Stimulated activated CD8-positive, alpha-beta memory T cell treated with anti-CD3 and anti-CD28 coated beads, Interleukin-12 subunit alpha, Interleukin-12 subunit beta, amount 100 ng/mL, for 24 hours (primary cell): ENCODE data around the gene MAPK12.

ENCODE experiments used
- DNase-seq: peaks from one replicate; pipeline ENCODE4 v3.0.0-alpha.2; 2020; ENCODE audit errors: extremely low read depth

Gene MAPK12

GRCh38 chr22:50268655-50269113 is 7.2 kb upstream of the MAPK12 start:
- DNase-seq: no peak

DNA sequence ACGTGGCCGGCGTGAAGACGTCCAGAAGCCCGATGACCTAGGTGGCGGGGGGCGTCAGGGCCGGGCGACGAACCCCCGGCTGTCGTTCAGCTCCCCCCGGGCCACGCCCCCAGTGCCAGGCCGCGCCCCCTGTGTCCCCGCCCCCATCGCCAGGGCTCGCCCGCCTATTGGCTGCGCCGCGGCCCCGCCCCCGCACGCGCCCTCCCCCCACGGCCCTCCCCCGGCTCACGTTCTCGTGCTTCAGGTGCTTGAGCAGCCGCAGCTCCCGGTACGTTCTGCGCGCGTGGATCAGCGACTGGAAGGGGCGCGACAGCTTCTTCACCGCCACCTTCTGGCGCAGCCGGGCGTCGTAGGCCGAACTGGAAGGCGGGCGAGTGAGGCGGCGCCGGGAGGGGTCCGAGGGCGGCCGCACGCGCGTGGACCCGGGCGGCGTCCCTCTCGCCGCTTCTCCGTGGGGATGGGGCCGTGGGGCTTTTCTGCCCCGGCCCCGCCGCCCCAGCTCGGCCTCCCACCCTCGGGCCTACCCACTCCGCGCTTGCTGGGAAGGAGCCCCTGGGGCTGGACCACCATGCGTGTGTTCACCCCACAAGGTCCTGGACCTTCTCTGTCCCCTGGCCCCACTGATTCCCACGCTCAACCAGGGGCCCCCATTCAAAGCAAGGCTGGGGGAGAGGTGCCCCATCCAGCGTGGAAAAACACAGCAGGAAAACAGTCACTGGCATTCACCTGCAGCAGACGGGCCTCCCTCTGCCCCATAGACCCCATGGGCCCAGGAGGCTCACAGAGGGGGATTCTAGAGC is 6.3 kb upstream of the MAPK12 start:
- no peak for DNase-seq

DNA sequence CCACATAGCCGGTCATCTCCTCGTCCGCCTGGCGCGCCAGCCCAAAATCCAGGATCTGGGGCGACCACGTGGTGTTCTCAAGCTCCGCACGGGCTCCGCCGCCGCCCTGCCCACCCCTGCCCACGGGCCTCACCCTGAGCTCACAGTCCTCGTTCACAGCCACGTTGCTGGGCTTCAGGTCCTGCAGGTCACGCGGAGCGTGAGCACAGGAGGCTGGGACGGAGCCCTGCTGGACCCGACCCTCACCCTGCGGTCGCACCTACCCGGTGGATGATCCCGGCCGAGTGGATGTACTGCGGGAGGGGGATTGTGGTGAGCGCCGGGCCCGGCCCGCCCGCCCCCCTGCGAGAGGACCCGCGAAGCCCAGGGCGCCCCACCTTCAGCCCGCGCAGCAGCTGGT is 5.5 kb upstream of the MAPK12 start:
- DNase-seq: no peak

DNA sequence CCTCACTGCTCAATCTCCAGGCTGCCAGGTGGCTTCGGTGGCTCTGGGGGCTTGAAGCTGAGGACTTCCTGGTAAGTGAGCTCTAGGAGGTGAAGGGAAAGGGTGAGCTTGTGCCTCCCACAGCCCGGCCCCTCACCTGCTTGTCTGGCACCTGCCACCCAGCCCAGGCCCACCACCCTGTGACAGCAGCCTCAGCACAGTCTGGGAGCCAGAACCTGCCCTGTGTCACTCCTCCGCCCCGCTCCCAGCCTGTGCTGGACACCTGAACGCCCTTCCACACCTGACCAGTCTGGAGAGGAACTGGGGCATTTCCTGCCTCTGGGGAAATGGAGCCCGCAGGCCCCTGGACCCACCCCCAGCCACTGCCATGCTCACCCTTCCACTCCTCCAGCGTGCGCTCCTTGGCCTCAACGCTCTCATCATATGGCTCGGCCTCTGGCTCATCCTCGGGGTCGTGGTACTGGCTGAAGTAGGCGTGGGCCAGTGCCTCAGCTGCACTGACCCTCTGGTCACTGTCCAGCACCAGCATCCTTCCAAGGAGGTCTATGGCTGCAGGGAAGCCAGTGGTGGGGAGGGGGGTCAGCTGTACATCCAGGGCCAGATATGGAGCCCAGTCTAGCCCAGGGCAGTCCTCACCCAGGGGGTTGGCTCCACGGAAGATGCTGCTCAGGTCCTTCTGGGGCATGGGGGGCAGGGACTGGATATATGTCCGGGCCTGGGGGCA is 3.6 kb upstream of the MAPK12 start:
- no peak for DNase-seq

DNA sequence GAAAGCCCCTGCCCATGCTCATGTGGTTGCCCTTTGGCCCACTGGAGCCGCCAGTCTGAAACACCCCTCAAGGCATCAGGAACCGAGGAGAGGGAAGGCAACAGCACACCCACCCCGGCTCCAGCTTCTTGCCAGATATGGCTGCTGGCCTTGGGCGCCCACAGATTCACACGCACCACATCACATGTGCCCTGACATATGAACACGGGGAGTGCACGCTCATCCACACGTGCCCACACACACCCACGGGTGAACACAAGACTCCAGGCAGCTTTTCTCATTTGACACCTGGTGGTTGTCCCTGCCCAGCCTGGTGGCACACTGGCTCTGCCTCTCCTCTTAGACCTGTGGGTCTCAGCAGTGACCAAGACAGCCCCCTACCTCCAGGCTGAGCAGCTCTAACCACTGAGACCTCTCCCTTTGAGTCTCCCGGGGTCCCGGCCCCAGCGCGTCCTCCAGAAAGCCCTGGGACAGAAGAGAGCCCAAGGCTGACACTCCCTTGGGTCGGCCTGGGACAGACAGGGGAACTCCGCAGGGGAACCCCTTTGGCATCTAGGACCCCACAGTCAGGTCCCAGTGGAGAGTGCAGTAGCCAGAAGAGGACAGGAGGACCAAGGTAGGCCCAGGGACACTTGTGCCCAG is 2.7 kb upstream of the MAPK12 start:
- no peak for DNase-seq

- no peak for DNase-seq
Observed at GRCh38 chr22:50262973-50263617, 1.6 kb upstream of the MAPK12 start.

- DNase-seq: no peak
Observed at GRCh38 chr22:50262460-50262911, 1.0 kb upstream of the MAPK12 start.

DNA sequence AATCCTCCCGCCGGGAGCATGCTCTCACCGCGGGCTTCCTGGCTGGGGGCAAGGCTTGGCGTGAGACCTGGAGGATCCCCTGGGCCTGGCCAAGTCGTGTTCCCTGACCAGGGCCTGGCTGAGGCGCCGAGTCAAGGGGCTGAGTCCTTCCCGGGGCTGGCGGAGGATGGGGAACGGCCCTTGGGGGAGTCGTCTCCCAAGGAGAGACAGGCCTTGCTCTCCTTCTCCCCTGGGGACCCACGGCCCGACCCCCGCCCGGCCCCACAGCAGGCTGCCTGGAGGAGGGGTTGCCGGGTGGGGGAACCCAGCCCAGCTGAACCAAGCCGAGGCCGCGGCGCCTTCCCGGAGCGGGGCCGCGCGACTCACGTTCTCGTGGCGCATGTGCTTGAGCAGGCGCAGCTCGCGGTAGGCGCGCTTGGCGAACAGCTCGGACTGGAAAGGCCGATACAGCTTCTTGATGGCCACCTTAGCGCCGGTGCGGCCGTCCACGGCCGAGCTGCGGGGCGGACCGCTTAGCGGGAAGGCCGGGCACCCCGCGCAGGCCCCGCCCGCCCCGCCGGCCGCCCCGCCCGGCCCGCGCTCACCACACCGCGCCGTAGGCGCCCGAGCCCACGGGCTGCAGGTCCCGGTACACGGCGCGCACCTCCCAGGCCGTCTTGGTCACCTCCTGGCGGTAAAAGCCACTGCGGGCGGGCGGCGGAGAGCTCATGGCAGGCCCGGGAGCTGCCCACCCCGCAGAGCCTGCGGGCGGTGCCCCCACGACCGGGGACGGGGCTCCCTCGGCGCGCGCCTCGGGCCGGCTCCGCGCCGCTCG is 475 bp downstream of the MAPK12 start:
- DNase-seq: no peak

- DNase-seq: no peak
Observed at GRCh38 chr22:50260434-50260800, 1.1 kb downstream of the MAPK12 start.

DNA sequence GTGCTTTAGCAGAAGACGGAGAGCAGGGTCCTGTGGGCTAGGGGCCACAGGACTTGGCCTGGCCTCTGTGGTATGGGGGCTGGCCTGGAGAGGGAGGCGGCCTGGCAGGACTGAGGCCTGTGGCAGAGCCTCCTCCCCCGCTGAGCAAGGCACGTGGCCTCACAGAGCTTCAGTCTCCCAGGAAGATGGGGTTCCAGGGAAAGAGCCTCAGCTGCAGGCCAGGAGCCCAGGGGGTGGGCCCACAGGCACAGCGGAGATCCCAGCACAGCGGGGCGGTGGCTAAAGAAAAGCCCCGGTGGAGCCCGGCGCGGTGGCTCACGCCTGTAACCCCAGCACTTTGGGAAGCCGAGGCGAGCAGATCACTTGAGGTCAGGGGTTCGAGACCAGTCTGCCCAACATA is 2.2 kb downstream of the MAPK12 start:
- DNase-seq: no peak

DNA sequence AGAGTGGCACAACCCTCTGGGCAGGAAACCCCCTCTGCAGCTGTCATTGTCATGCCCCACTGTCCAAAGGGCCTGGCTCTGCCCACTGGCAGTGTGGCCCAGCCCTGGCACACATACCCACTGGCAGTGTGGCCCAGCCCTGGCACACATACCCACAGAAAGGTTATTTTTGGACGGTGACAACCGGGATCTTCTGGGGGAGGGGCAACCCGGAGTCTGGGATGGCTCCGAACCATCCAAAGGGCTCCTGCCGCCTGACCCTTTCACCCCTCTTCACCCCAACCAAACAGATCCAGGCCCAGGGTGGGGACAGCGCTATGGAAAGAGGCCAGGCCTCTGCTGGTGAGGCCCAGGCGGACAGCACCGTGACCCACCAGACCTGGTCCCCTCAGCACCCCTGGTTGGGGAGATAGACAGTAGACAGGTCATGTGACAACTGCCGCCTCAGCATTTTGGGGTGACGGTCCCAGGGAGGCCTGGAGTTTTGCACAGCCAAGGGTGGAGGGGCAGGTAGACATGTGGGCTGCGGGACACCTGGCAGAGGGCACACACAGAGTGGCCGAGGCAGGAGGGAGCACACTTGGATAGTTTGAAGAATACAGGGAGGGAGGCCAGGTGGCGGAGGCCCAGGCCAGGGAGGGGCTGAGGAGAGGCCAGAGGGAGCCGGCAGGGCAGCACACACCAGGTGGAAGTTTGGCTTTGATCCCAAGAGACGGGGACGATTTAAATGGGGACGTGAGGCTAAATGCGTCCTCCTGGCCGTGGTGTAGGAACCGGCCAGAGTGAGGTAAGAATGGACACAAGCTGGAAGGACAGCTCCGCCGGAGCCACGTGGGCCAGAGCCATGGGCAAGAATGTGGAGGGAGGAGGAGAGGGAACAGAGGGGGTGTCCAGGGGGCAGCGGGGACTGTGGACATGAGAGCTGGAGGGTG is 2.9 kb downstream of the MAPK12 start:
- no peak for DNase-seq

DNA sequence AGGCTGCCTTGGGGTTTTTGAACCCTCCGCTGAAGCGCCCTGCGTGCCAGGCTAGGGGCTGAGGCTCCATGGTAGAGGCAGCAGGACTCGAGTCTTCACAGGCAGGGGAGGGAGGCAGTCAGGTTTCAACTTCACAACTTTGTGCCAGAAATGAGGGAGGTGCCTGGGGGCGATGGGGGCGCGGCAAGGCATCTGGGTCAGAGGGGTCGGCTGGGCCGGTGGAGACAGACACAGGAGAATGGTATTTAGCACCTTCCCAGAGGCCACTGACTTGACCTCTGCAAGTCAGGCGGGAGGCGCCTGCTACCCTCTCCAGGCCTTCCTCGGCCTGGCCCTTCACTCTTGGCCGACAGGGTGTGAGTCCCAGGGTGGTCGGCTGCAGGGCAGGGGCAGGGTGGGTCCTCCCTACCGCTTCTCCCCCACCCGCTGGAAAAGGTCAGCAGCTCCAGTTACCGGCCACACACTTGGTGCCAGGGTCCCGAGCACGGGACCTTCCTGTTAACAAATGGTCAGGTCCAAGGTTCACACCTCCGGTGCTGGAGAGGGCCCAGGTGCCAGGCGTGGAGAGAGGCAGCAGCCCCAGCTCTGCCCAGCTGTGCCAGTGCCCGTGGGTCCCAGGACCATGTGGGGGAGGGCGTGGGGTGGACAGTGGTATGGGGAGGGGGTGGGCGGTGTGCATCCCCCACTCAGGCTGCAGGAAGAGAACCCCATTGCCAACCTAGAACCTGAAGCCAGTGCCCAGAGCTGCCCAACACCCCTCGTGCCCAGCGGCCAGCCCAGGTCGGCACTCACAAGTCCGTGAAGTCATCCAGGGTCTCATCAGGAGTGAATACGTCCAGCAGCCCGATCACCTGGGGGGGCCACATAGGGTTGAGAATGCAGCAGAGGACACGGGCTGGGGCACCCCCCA is 3.8 kb downstream of the MAPK12 start:
- no peak for DNase-seq

GRCh38 chr22:50257041-50257440 is 4.4 kb downstream of the MAPK12 start:
- no peak for DNase-seq

DNA sequence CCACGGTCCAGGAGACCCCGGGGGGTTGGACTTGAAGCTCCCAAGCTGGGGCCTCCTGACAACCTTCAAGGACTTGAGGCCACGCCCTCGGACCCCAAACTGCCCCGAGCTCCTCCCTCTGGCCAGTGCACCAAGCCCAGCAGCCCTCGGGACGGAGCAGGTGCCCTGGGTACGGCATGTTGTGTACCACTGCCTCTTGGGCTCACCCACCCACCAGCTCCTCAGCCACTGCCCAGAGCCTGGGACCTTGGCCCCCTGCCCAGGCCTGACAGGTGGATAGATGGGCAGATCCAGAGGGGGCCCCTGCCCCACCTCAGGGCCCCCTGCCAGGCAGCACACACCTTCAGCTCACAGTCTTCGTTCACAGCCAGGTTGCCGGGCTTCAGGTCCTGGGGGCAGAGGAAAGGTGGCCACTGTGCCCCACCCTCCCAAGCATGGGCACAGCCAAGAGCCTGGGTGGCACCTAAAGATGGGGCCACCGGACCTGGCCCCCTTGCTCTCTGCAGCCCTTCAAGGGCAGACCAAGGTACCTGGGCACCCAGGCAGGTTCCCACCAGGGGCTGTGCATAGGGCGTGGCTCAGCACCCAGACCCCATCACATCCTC is 5.1 kb downstream of the MAPK12 start:
- no peak for DNase-seq

DNA sequence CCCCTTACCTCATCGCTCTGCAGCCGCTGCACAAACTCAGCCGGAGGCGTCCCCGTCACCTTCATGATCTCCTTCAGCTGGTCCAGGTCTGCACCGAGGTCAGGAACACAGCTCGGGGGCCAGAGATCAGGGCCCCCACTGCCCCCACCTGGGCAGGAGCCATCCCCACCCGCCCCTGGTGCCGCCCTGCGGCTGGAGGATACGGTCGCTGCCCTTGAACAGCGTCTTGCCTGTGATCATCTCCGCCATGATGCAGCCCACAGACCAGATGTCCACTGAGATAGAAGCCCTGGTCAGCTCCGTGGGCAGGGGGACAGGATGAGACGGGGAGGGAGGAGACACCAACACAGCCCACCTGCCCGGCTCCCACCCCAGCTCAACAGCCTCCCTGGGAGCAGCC is 5.9 kb downstream of the MAPK12 start:
- DNase-seq: no peak

DNA sequence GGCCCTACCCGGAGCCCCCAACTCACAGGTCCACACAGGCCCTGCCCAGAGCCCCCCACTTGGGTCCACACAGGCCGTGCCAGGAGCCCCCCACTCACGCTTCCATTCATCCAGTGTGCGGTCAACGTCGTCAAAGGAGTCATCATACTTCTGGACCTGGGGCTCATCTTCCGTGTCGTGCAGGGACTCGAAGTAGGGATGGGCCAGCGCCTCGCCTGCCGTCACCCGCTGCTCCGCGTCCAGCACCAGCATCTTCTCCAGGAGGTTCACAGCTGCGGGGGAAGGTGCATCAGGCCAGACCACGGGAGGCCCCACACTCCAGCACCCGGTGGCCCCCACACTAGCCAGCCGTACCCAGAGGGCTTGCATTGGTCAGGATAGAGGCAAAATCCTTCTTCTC is 6.4 kb downstream of the MAPK12 start:
- no peak for DNase-seq

DNA sequence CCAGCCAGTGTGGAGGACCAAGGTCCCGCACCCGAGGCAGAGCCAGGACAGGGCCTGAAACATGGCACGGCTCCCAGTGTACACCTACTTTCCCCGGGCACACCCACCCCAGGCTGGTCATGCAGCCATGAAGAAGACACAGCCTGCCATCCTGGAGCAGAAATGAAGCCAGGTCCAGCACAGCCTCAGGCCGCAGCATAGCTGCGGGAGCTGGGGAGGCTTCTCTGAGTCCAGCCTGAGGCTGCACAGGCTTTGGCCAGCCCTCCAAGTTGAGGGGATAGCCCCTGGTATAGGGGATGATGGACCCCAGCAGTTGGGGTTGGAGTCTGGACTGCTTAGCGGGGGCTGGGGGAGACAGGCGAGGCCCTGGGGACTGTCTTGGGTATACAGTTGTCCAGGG is 7.5 kb downstream of the MAPK12 start:
- no peak for DNase-seq

DNA sequence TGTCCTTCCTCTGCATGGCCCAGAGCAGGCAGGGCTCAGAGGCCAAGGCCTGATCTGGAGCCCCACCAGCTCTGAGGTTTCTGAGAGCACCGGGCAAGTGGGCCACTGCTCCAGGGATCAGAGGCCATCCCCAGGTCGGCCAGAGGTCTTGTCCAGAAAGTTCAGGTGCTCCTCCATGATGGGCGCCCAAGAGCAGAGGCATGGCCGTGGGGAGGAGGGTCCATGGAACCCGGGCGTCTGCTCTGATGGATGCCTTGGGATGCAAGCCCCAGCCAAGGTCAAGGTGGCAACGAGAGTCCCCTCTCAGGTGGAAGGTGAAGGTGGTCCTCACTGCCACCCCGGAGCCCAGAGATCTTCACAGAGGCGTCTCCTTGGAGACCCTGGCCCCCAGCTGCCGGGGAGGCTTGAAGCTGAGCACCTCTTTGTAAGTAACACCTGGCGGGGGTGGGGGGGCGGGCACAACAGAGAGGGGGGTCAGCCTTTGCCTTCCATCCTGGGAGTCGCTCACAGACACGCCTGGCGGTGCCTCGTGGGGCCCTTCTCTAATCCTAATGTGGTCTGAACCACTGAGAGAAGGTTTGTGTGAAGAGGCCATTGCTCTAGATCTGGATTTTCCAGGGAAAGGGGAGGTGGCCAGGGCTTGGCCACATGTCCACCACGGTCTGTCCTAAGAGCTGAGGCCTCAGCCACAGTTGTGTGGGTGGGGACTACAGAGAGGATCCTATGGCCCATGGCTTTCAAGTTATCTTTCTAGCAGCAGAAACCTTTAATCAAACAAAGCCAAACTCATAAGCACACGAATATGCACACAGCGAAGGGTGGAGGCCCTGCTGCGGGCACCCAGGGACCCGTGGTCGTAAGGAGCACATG is 8.2 kb downstream of the MAPK12 start:
- DNase-seq: no peak
